ENCODE data around the gene LIMK2.
"Not testable (repeated sequence)": the region's sequence is repeated elsewhere in the genome, so short reads cannot be mapped to it uniquely, and the experiment has no call there.

LIMK2 gene

GRCh38 chr22:31211862-31212730, at the start of gene LIMK2:
TSS of gene LIMK2 (plus strand) at chr22:31212298. CDS start at chr22:31212409, 111 bp downstream.
- DNase-seq (ENCODE audit: low read depth in 2 of 2): peak; percentile 47 to 53

GRCh38 chr22:31170971-31171370, 41.1 kb upstream of the LIMK2 start:
- DNase-seq (ENCODE audit: low read depth in 2 of 2): no peak

- not testable (repeated sequence) for DNase-seq (ENCODE audit: low read depth in 2 of 2)
Observed at GRCh38 chr22:31171734-31172133, 40.4 kb upstream of the LIMK2 start.

GRCh38 chr22:31173386-31174145, 38.5 kb upstream of the LIMK2 start:
- DNase-seq (ENCODE audit: low read depth in 2 of 2): peak; percentile 52 to 54

- no peak for DNase-seq (ENCODE audit: low read depth in 2 of 2)
Observed at GRCh38 chr22:31176923-31177322, 35.2 kb upstream of the LIMK2 start.

- peak; percentile 82 to 85 for DNase-seq (ENCODE audit: low read depth in 2 of 2)
Observed at GRCh38 chr22:31177420-31178162, 34.5 kb upstream of the LIMK2 start.

- DNase-seq (ENCODE audit: low read depth in 2 of 2): no peak
Observed at GRCh38 chr22:31178859-31179258, 33.2 kb upstream of the LIMK2 start.

GRCh38 chr22:31179345-31179744, 32.8 kb upstream of the LIMK2 start:
- no peak for DNase-seq (ENCODE audit: low read depth in 2 of 2)

- no peak for DNase-seq (ENCODE audit: low read depth in 2 of 2)
Observed at GRCh38 chr22:31184015-31184414, 28.1 kb upstream of the LIMK2 start.

GRCh38 chr22:31185056-31185455, 27.0 kb upstream of the LIMK2 start:
- no peak for DNase-seq (ENCODE audit: low read depth in 2 of 2)

- DNase-seq (ENCODE audit: low read depth in 2 of 2): no peak
Observed at GRCh38 chr22:31187627-31188026, 24.5 kb upstream of the LIMK2 start.

- DNase-seq (ENCODE audit: low read depth in 2 of 2): peak; percentile 44 to 58
Observed at GRCh38 chr22:31192513-31192912, 19.6 kb upstream of the LIMK2 start.

- DNase-seq (ENCODE audit: low read depth in 2 of 2): no peak
Observed at GRCh38 chr22:31193092-31193491, 19.0 kb upstream of the LIMK2 start.

GRCh38 chr22:31194681-31195080, 17.4 kb upstream of the LIMK2 start:
- not testable (repeated sequence) for DNase-seq (ENCODE audit: low read depth in 2 of 2)

GRCh38 chr22:31199187-31199586, 12.9 kb upstream of the LIMK2 start:
- no peak for DNase-seq (ENCODE audit: low read depth in 2 of 2)

- not testable (repeated sequence) for DNase-seq (ENCODE audit: low read depth in 2 of 2)
Observed at GRCh38 chr22:31204352-31204984, 7.6 kb upstream of the LIMK2 start.

- not testable (repeated sequence) for DNase-seq (ENCODE audit: low read depth in 2 of 2)
Observed at GRCh38 chr22:31205059-31205458, 7.0 kb upstream of the LIMK2 start.

- not testable (repeated sequence) for DNase-seq (ENCODE audit: low read depth in 2 of 2)
Observed at GRCh38 chr22:31206460-31206859, 5.6 kb upstream of the LIMK2 start.

- no peak for DNase-seq (ENCODE audit: low read depth in 2 of 2)
Observed at GRCh38 chr22:31206896-31207687, 5.0 kb upstream of the LIMK2 start.

- no peak for DNase-seq (ENCODE audit: low read depth in 2 of 2)
Observed at GRCh38 chr22:31210556-31211421, 1.3 kb upstream of the LIMK2 start.

Data from fibroblast of skin of left biceps (primary cell).